Stimulated activated CD4-positive, alpha-beta T cell treated with anti-CD3 and anti-CD28 coated beads, Interleukin-1b, Interleukin-23, amount 100 ng/mL, for 1 hour (primary cell): ENCODE results near the gene ASAP3.
A peak's percentile ranks its signal among the peaks of the same experiment; 100 is the strongest.

Source experiments
- DNase-seq, 2 donors: peaks; one replicate each; pipeline ENCODE4 v3.0.0-alpha.2; 2020; ENCODE audit warnings: low read depth in 2 of 2

Gene ASAP3

GRCh38 chr1:23483321-23484252 is at the start of gene ASAP3:
Gene ASAP3, minus strand, starts transcription at chr1:23484179. Its CDS starts 46 bp downstream, at chr1:23484133.
- DNase-seq, result peak in 1 of 2 donors; percentile 2

GRCh38 chr1:23533246-23534023 is 49.5 kb upstream of the ASAP3 start:
- DNase-seq, result no peak

- DNase-seq, result no peak
Observed at GRCh38 chr1:23531562-23532094, 47.6 kb upstream of the ASAP3 start.

- DNase-seq, result peak; percentile 50 to 63
Observed at GRCh38 chr1:23530747-23531561, 47.0 kb upstream of the ASAP3 start, which contains the start of gene E2F2. Gene E2F2, minus strand, starts transcription at chr1:23531233. Its CDS starts 440 bp downstream, at chr1:23530793.

- no peak for DNase-seq
Observed at GRCh38 chr1:23530087-23530746, 46.2 kb upstream of the ASAP3 start.

GRCh38 chr1:23529146-23530086 is 45.4 kb upstream of the ASAP3 start:
- no peak for DNase-seq

- peak; percentile 37 to 52 for DNase-seq
Observed at GRCh38 chr1:23528250-23528978, 44.4 kb upstream of the ASAP3 start.

- no peak for DNase-seq
Observed at GRCh38 chr1:23527900-23528249, 43.9 kb upstream of the ASAP3 start.

GRCh38 chr1:23527366-23527765 is 43.4 kb upstream of the ASAP3 start:
- no peak for DNase-seq

GRCh38 chr1:23526329-23527041 is 42.5 kb upstream of the ASAP3 start:
- no peak for DNase-seq

- DNase-seq, result no peak
Observed at GRCh38 chr1:23525558-23526250, 41.7 kb upstream of the ASAP3 start.

GRCh38 chr1:23524716-23525401 is 40.9 kb upstream of the ASAP3 start:
- DNase-seq, result no peak

GRCh38 chr1:23524163-23524562 is 40.2 kb upstream of the ASAP3 start:
- DNase-seq, result no peak

GRCh38 chr1:23522244-23522982 is 38.4 kb upstream of the ASAP3 start:
- no peak for DNase-seq

- DNase-seq, result no peak
Observed at GRCh38 chr1:23521588-23521987, 37.6 kb upstream of the ASAP3 start.

- DNase-seq, result no peak
Observed at GRCh38 chr1:23517581-23517980, 33.6 kb upstream of the ASAP3 start.

- DNase-seq, result no peak
Observed at GRCh38 chr1:23515905-23516304, 31.9 kb upstream of the ASAP3 start.
